ENCODE data around the gene DMRTB1.

Gene DMRTB1

DNA sequence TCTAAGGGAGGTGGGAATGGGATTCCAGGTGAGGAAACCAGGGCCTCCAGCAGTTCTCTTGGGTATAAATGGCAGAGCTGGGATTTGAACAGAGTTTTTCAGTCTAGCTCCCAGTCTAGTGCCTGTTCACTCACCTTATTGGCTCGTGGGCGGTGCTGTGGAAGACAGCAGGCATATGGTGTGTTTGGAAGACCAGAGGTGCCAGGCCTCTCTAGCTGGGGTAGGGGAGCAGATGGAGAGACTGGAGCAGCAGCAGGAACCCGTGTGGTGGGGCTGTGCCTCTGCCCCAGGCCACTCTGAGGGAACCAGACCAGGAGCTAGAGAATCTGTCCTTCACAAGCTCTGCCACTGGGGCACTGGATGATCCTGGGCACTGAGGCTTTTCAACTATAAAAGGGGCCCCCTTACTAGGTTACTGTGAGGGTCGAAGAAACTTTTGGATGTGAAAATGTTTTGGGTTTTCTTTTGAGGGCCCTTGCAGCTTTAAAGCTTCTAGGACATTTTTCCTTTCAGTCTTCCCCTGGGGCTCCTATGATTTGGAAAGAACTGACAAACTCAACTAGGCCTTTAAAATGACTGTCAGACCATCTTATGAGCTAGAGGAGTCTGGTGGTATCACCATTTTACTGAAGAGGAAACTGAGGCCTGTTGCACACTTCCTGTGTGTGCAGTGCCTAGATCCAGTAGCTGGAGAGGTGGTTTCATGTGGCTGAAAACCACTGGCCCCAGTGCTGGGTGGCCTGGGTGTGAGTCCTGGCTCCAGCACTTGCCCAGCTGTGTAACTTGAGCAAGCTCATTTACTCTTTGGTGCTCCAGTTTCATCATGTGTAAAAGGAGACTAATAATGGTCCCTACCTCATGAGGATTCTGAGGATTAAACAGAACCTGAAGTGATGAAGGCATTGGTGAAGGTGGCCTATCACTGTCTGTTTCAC lies 6.1 kb downstream of the DMRTB1 start:
- no peak for DNase-seq

GRCh38 chr1:53467391-53467790 lies 8.2 kb downstream of the DMRTB1 start:
- DNase-seq = no peak

DNA sequence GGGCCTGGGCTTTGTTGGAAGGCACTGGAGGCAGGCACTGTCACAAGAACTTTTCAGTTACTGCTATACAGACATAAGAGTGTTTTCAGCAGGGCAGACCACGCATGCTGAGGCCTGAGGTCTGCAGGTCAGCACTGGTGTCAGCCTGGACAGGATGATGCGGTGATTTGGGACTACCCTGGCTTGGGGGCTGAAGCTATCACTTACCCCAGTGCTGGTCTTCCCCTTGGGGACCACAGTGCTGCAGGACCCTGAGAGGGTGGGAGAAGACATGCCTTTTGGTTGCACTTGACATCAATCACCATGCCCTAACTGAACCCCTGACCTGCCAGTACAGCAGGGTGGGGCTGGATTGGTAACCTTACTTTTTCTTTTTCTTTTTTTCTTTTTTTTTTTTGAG lies 9.2 kb downstream of the DMRTB1 start:
- no peak for DNase-seq

- no peak for DNase-seq
These were observed 10.2 kb downstream of the DMRTB1 start for GRCh38 chr1:53469373-53469772.

GRCh38 chr1:53470155-53470554 lies 11.0 kb downstream of the DMRTB1 start:
- no peak for DNase-seq

GRCh38 chr1:53470584-53470983 lies 11.4 kb downstream of the DMRTB1 start:
- DNase-seq = no peak

DNA sequence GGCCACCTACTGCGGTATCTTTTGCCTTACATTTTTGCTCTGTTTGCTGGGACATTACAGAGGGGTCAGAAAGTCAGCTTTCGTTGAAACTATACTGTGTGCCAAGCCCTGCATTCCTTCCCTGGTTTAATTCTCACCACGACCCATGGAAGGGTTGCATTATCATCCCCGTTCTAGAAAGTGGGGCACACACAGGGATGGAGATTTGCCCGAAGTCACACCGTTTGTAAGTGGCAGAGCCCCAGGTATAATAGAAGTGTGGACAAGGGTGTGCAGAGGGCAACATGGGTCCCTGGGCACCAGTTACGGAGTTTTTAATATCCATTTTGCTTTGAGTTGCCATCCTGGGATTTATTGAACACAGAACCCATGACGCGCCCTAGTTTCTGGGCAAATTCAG lies 11.8 kb downstream of the DMRTB1 start:
- no peak for DNase-seq

- no peak for DNase-seq
These were observed 14.3 kb downstream of the DMRTB1 start for GRCh38 chr1:53473463-53473862.

DNA sequence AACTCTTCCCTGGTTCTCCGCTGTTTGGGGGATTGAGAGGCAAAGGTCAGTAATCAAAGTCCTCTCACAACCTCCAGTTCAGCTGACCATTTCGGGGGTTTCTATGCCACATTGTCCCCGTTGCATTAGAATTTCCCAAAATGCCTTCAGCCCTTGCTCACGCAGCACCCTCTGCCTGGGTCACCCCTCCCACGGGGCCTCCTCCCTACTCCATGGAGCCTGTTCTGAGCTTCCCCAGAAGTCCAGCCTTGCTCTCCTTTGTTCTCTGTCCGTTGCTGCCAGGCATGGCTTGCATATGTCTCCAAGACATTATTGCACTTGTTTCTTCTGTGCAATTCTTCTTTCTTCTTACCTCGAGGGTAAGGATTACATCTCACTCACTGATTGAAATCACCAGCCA lies 16.5 kb downstream of the DMRTB1 start:
- no peak for DNase-seq

- no peak for DNase-seq
These were observed 17.4 kb downstream of the DMRTB1 start for GRCh38 chr1:53476579-53476978.

- no peak for DNase-seq
These were observed 18.7 kb downstream of the DMRTB1 start for GRCh38 chr1:53477651-53478501.

DNA sequence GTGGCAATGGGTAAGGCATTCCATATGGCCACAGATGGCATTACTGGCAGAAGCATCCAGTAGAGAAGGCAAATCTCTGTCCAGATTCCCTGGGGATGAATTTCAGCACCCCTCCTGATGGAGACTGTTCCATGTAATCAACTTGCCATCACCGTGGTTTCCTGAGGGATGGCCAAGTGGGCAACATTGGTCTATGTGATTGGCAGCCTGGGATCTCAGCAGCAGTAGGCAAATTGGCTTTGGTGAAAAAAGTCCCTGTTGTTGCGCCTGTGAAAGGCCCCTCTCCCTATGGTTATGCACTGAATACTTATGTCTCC lies 19.3 kb downstream of the DMRTB1 start:
- no peak for DNase-seq

- no peak for DNase-seq
These were observed 21.5 kb downstream of the DMRTB1 start for GRCh38 chr1:53480678-53481077.

DNA sequence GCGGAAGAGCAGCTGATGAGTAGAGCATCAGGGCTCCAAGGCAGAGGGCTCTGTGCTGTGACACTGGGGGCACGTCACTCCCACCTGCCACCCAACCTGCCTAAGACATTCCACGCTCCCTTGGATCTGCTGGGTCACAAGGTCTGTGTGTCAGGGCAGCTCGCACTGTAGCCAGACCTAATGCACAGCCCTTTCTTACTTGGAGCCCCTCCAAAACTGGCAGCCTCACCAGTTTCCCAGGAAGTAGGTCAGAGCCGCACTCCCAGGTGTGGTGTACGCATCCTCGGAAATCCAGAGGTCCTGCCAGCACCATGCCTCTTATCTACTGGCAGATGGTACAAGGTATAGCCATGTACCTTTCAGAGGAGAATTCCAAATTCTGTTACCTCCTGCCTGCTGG lies 22.3 kb downstream of the DMRTB1 start:
- no peak for DNase-seq

DNA sequence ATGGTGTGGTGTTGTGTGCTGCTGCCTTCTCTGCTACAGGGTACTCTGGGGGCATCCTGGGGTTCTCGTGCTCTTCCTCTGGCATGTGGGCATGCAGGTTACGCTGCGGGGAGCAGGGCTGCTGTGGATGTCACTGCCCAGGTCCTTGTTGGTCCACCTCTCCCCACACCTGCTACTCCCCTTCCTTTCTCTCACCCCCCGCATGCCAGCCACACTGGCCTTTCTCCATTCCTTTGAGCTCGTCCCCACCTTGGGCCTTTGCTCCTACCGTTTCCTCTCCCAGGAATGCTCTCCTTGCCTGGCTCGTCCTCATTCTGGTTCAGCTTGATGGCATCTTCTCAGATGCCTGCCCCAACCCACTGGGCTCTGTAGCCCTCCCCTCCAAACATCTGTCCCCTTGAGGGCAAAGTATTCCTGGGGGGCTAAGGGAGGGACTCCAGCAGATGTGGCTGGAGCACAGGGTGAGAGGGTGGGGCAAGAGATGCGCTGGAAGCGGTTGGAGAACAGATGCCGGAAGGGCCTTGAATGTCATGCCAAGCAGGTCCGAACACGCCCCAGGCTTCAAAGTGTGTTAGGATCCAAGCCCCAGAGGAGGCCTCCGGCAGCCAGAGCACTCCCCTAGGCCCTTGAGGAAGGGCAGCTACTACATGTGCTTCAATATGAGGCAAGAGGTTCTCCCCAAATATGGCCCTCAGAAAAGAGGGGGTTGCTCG lies 23.4 kb downstream of the DMRTB1 start:
- DNase-seq = no peak

GRCh38 chr1:53483170-53483569 lies 24.0 kb downstream of the DMRTB1 start:
- no peak for DNase-seq

- no peak for DNase-seq
These were observed 24.5 kb downstream of the DMRTB1 start for GRCh38 chr1:53483656-53484055.

DNA sequence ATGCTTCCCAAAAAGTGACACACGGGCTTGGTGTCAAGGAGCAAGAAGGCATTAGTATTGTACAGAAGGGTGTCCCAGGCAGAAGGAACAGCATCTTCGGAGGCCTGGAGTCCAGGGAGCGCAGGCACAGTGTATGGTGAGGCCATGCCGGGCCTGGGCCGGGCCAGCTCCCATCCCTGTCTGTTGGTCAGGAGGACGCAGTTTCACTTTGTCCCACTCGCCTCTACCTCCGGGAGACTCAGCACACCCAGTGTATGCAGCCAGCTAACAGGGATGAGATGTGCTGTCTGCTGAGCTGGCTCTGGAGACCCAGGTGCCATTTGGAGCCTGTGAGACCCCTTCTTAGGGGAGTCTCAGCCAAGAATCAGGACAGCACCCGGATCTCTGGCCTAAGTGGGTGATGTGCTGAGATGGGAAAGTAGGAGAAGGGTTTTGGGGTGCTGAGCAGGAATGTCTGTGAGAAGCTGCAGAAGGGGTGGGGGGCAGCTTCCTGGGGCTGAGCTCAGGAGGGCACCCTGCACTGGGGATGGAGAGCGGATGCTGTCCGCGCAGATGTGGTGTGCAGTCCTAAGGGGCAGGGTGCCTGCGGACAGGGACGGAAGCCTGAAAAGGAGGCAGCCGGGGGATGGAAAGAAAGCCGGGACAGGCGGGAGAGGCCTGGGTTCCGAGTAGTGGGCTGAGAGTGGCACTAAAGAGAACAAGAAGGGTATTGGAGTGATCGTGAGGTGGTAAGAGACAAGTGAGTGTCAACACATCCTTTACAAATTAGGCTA lies 25.7 kb downstream of the DMRTB1 start:
- DNase-seq = no peak

DNA sequence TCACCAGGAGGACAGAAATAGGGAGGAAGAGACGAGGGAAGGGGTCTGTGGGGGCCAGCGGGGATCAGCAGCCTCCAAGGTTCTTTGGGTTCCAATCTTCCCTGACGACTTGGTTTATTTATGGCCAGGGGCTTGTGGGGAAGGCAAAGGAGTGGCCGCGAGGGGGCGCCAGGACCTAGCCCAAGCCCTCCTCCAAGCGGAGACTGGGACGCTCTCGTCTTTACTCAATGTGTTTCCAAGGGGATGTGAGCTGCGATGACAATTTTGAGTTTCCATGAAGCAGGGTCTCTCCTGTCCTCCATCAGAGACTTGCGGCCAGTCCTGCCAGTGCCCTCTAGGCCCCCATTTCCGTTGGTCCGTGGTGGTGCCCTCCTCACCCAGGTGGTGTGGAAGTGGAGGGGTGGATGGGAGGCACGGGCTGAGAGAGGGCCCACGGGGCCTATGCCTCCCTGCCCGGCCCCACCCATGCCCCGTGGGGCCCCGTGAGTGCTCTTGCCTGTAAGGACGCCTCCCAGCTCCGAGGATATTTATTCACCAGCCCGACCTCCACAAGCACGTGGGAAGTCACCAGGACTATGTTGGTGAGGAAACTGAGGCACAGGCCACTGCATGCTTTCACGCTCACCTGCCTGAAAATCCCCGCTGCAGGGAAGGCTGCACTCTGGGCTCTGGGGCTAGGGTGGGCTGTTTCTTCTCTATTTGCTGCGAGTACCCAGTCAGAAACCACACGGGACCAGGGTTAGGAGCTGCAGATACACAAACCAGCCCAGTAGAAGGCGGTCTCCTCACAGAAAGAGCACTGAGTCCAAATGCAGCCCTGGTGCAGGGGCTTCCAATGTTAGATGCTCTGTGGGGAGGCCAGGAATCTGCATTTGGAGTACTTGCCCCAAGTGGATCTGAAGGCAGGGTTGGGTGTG lies 26.5 kb downstream of the DMRTB1 start:
- DNase-seq = peak; percentile 76 to 81

DNA sequence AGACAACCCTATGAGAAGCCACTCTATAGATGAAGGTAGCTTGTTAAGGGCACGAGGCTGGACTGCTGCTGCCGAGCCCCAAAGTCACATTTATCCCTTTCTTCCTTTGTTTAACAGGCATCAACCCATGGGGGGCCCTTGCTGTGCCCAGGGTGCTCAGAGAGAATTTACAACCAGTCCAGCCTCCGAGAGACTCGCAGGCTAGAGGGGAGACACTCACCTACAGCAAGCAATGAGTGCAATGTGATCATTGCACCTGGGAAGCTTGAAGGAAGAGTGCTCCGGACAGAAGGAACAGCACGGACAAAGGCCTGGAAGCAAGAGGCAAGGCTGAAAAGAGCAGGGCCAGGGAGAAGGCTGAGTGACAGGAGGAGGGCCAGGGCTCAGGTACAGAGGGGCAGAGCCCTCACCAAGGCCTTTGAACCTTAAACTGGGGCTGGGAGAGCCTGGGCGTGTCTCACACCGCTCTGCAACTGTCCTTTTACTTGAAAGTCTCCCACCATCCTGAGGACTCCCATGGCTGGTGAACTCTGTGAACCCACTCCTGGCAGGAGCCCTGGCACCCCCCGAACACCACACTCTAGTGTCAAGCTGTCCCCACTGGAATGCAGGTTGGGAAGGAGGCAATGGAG lies 27.3 kb downstream of the DMRTB1 start:
- DNase-seq = no peak

GRCh38 chr1:53490351-53490750 lies 31.2 kb downstream of the DMRTB1 start:
- DNase-seq = no peak

All from activated CD4-positive, alpha-beta T cell treated with anti-CD3 and anti-CD28 coated beads, Interleukin-2, amount 50 U/mL, for 48 hours (primary cell).